SK-N-SH (cell line): ENCODE measurements around the gene PCBP4. TPM values are rescaled to one million over a fixed set of nuclear protein-coding genes. Genes with fewer than 3 reads are reported as not detected.

Experiments used
- CTCF ChIA-PET: fragments of 300-600, 350-600 bp; formaldehyde crosslinking; extraction: SDS; loops from one replicate; lab custom pipeline; 2021; lab: Yijun Ruan, JAX
- POLR2A ChIA-PET: fragments of 350-600 bp; sonication (Branson Sonifier 250); formaldehyde crosslinking; extraction: SDS; loops from one replicate; lab custom pipeline; 2020; ENCODE audit warnings: antibody characterized with exemption, inconsistent platforms; lab: Yijun Ruan, JAX
- DNase-seq: peaks from one replicate; pipeline ENCODE4 v3.0.0; 2012
- H2AFZ ChIP-seq: fragments of 200-600 bp; sonication (generic); 2 replicates; pipeline ENCODE4 v1.8.1; 2016; ENCODE audit warnings: antibody characterized with exemption, mild to moderate bottlenecking, low read depth
- H3F3A ChIP-seq: fragments of 200-600 bp; sonication (generic); replicated peaks from 2 replicates; pipeline ENCODE3; 2016; ENCODE audit warnings: antibody characterized with exemption, mild to moderate bottlenecking; ENCODE audit not compliant: insufficient read depth
- H3K27ac ChIP-seq, 2 experiments: fragments of 200-500 bp in 1 of 2; fragments of 200-600 bp in 1 of 2; sonication (Bioruptor generic) in 1 of 2; sonication (generic), shearing (Covaris generic) in 1 of 2; 2 replicates each; pipeline versions ENCODE4 v1.5.1 to v1.6.1; 2014 to 2016; ENCODE audit warnings: low read depth in 2 of 2, inconsistent platforms in 1 of 2, low read length in 1 of 2, mild to moderate bottlenecking in 1 of 2, mixed read lengths in 1 of 2
- H3K27me3 ChIP-seq: fragments of 200-600 bp; sonication (generic), shearing (Covaris generic); 2 replicates; pipeline ENCODE4 v1.6.1; 2016; ENCODE audit warnings: mixed run types; ENCODE audit not compliant: insufficient read depth
- H3K36me3 ChIP-seq, 2 experiments: fragments of 200-500 bp in 1 of 2; fragments of 200-600 bp in 1 of 2; sonication (Bioruptor generic) in 1 of 2; sonication (generic) in 1 of 2; replicated peaks in 1 of 2; 2 replicates each; pipeline versions ENCODE3 to v1.5.1; 2014 to 2016; ENCODE audit warnings: low read length in 1 of 2, mild to moderate bottlenecking in 1 of 2; ENCODE audit not compliant: insufficient read depth in 2 of 2, control insufficient read depth in 1 of 2
- H3K4me1 ChIP-seq, 2 experiments: fragments of 200-500 bp in 1 of 2; fragments of 200-600 bp in 1 of 2; sonication (Bioruptor generic) in 1 of 2; sonication (generic), shearing (Covaris generic) in 1 of 2; 2 replicates each; pipeline versions ENCODE4 v1.5.1 to v1.6.1; 2014 to 2016; ENCODE audit warnings: low read depth in 1 of 2, low read length in 1 of 2, mixed run types in 1 of 2; ENCODE audit not compliant: insufficient read depth in 2 of 2, control insufficient read depth in 1 of 2
- H3K4me2 ChIP-seq: fragments of 200-600 bp; sonication (generic), shearing (Covaris generic); 2 replicates; pipeline ENCODE4 v1.6.1; 2017; ENCODE audit warnings: mixed run types
- H3K4me3 ChIP-seq, 2 experiments: fragments of 200-500 bp in 1 of 2; fragments of 200-600 bp in 1 of 2; sonication (Bioruptor generic) in 1 of 2; sonication (generic), shearing (Covaris generic) in 1 of 2; 2 replicates each; pipeline versions ENCODE4 v1.5.1 to v1.8.1; 2014 to 2016; ENCODE audit warnings: low read depth in 2 of 2, inconsistent platforms in 1 of 2, low read length in 1 of 2, mild to moderate bottlenecking in 1 of 2, mixed read lengths in 1 of 2, moderate library complexity in 1 of 2
- H3K79me2 ChIP-seq: fragments of 200-600 bp; sonication (generic); 2 replicates; pipeline ENCODE4 v1.8.1; 2017; ENCODE audit warnings: mild to moderate bottlenecking; ENCODE audit not compliant: insufficient read depth
- H3K9ac ChIP-seq: fragments of 200-600 bp; sonication (generic); 2 replicates; pipeline ENCODE4 v1.6.1; 2017; ENCODE audit warnings: mixed run types
- H3K9me2 ChIP-seq: fragments of 200-600 bp; sonication (generic); 2 replicates; pipeline ENCODE4 v1.6.1; 2017; ENCODE audit warnings: mixed run types
- H3K9me3 ChIP-seq: fragments of 200-600 bp; sonication (generic); 2 replicates; pipeline ENCODE4 v1.6.1; 2017; ENCODE audit warnings: mixed run types, mild to moderate bottlenecking, moderate library complexity
- H4K20me1 ChIP-seq: fragments of 200-600 bp; sonication (generic); 2 replicates; pipeline ENCODE4 v1.6.1; 2017; ENCODE audit warnings: mild to moderate bottlenecking, mixed run types; ENCODE audit not compliant: insufficient read depth
- EP300 ChIP-seq, 2 experiments: IDR thresholded peaks; 2 replicates each; pipeline versions ENCODE4 v1.4.0 to v1.6.1; 2012; ENCODE audit warnings: borderline replicate concordance in 1 of 2, low read depth in 1 of 2, low read length in 1 of 2
- EZH2phosphoT487 ChIP-seq: fragments of 200-600 bp; sonication (generic); IDR thresholded peaks from 2 replicates; pipeline ENCODE4 v1.6.1; 2017; ENCODE audit warnings: low read depth, mixed run types, mild to moderate bottlenecking, antibody characterized with exemption, moderate library complexity, borderline replicate concordance
- FOSL2 ChIP-seq: IDR thresholded peaks from 2 replicates; pipeline ENCODE4 v1.4.0; 2012; ENCODE audit warnings: low read depth, mild to moderate bottlenecking, moderate library complexity, borderline replicate concordance
- FOXJ3 ChIP-seq: sonication (generic); formaldehyde crosslinking; IDR thresholded peaks from 2 replicates; pipeline ENCODE4 v1.5.1; 2020; ENCODE audit warnings: mild to moderate bottlenecking, missing genetic modification reagents
- GATA2 ChIP-seq: sonication (generic); formaldehyde crosslinking; IDR thresholded peaks from 2 replicates; pipeline ENCODE4 v1.5.0; 2020; ENCODE audit warnings: mild to moderate bottlenecking, missing genetic modification reagents
- MEF2A ChIP-seq: IDR thresholded peaks from 2 replicates; pipeline ENCODE4 v1.4.0; 2012; ENCODE audit warnings: low read depth, borderline replicate concordance
- NFIC ChIP-seq: IDR thresholded peaks from 2 replicates; pipeline ENCODE4 v1.4.0; 2012; ENCODE audit warnings: borderline replicate concordance
- POLR2AphosphoS5 ChIP-seq: IDR thresholded peaks from 2 replicates; pipeline ENCODE4 v1.6.1; 2012; ENCODE audit warnings: low read depth, low read length
- RXRA ChIP-seq: IDR thresholded peaks from 2 replicates; pipeline ENCODE4 v1.4.0; 2012; ENCODE audit warnings: low read depth, mild to moderate bottlenecking, borderline replicate concordance
- SIN3A ChIP-seq: IDR thresholded peaks from 2 replicates; pipeline ENCODE4 v1.6.1; 2012; ENCODE audit warnings: low read depth, mild to moderate bottlenecking, low read length, moderate library complexity, borderline replicate concordance
- SMC3 ChIP-seq: IDR thresholded peaks from 2 replicates; pipeline ENCODE4 v1.6.1; 2012; ENCODE audit warnings: low read depth, low read length, improper control_type of control experiment
- TAF1 ChIP-seq: IDR thresholded peaks from 2 replicates; pipeline ENCODE4 v1.6.1; 2012; ENCODE audit warnings: low read depth, mild to moderate bottlenecking, low read length, moderate library complexity, borderline replicate concordance
- TCF12 ChIP-seq: IDR thresholded peaks from 2 replicates; pipeline ENCODE4 v1.4.0; 2012
- TEAD4 ChIP-seq: IDR thresholded peaks from 2 replicates; pipeline ENCODE4 v1.4.0; 2012; ENCODE audit warnings: mild to moderate bottlenecking, borderline replicate concordance; ENCODE audit not compliant: insufficient read depth
- polyA plus RNA-seq, 3 experiments: library from polyadenylated mRNA; depleted of rRNA; stranded (reverse); fragments of >200 nt; gene quantifications; 2 replicates each; pipeline ENCODE4 v1.2.3, GENCODE V29; 2012
- TF ChIP-seq, protein P1 (sequence below): IDR thresholded peaks from 2 replicates; pipeline ENCODE4; 2012
- TF ChIP-seq, protein P2 (sequence below): IDR thresholded peaks from 2 replicates; pipeline ENCODE4 v1.6.1; 2012; ENCODE audit warnings: mild to moderate bottlenecking, low read depth, low read length, moderate library complexity
- TF ChIP-seq, protein P3 (sequence below): IDR thresholded peaks from 2 replicates; pipeline ENCODE4 v1.4.0; 2012; ENCODE audit warnings: low read depth, borderline replicate concordance
- TF ChIP-seq, protein P4 (sequence below): fragments of 200-600 bp; sonication (generic); IDR thresholded peaks from 2 replicates; pipeline ENCODE4 v1.6.1; 2017; ENCODE audit warnings: antibody characterized with exemption, mild to moderate bottlenecking, moderate library complexity
- TF ChIP-seq, protein P5 (sequence below): IDR thresholded peaks from 2 replicates; pipeline ENCODE4 v1.4.0; 2012; ENCODE audit warnings: low read depth, borderline replicate concordance

Gene PCBP4
- polyA plus RNA-seq, 1 of the 3 experiments (the other 2 are of a cell fraction), result 97.4 TPM

DNA sequence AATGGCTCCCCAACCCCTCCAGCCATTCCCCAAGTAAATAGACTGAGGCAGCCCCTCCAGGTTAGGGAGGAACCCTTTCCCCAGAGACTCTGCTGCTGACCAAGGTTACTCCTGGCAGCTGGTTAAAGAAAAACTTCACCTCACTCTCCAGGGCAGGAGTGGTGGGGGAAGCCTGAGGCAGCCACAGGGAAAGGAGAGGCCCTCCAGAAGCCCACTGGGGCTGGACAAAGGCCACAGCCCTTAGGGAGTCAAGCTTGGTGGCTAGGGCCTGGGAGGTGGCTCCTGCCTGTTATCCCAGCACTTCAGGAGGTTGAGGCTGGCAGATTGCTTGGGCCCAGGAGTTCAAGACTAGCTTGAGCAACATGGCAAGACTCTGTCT is 17.0 kb upstream of the PCBP4 start:
- Histone ChIP-seq H3K4me3 (peak overlapping the region in 1 of 2 experiments; percentile 90; a peak in 2 of 4 replicates), H3K27me3 (no peaks in the 10 kb centered on the region), H3K9ac (no peak overlapping the region), H3K9me3 (no peaks in the 10 kb centered on the region), H3K9me2 (no peaks in the 10 kb centered on the region), H3K79me2 (peaks cover 40% of the 10 kb centered on the region), H4K20me1 (no peaks in the 10 kb centered on the region), H2AFZ (no peak overlapping the region), H3F3A (peaks cover 20% of the 10 kb centered on the region), H3K4me1 (peaks cover 5 to 21% of the 10 kb centered on the region in 2 experiments; a peak in 3 of 4 replicates), H3K27ac (peak overlapping the region in 1 of 2 experiments; percentile 2; a peak in 2 of 4 replicates), H3K36me3 (peaks cover 0 to 5% of the 10 kb centered on the region in 2 experiments), H3K4me2 (peak overlapping the region; percentile 97)
- no peak for DNase-seq
- ChIA-PET POLR2A (interaction anchor here (0.7 to 4.3 kb wide), 7 partner anchors 9 to 171 kb away, joined by 3 to 42 read pairs (median 4); partner anchors contain the start of genes ABHD14B, PARP3, POC1A and RPL29), CTCF (interaction anchor here (0.6 to 4.8 kb wide), 9 partner anchors 10 to 160 kb away, joined by 3 to 45 read pairs (median 5); partner anchors contain the start of genes ABHD14A, ABHD14B, PARP3 and PCBP4)
- TF ChIP-seq, protein P1, sequence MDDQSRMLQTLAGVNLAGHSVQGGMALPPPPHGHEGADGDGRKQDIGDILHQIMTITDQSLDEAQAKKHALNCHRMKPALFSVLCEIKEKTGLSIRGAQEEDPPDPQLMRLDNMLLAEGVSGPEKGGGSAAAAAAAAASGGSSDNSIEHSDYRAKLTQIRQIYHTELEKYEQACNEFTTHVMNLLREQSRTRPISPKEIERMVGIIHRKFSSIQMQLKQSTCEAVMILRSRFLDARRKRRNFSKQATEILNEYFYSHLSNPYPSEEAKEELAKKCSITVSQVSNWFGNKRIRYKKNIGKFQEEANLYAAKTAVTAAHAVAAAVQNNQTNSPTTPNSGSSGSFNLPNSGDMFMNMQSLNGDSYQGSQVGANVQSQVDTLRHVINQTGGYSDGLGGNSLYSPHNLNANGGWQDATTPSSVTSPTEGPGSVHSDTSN, result no peak
- TF ChIP-seq, protein P2, sequence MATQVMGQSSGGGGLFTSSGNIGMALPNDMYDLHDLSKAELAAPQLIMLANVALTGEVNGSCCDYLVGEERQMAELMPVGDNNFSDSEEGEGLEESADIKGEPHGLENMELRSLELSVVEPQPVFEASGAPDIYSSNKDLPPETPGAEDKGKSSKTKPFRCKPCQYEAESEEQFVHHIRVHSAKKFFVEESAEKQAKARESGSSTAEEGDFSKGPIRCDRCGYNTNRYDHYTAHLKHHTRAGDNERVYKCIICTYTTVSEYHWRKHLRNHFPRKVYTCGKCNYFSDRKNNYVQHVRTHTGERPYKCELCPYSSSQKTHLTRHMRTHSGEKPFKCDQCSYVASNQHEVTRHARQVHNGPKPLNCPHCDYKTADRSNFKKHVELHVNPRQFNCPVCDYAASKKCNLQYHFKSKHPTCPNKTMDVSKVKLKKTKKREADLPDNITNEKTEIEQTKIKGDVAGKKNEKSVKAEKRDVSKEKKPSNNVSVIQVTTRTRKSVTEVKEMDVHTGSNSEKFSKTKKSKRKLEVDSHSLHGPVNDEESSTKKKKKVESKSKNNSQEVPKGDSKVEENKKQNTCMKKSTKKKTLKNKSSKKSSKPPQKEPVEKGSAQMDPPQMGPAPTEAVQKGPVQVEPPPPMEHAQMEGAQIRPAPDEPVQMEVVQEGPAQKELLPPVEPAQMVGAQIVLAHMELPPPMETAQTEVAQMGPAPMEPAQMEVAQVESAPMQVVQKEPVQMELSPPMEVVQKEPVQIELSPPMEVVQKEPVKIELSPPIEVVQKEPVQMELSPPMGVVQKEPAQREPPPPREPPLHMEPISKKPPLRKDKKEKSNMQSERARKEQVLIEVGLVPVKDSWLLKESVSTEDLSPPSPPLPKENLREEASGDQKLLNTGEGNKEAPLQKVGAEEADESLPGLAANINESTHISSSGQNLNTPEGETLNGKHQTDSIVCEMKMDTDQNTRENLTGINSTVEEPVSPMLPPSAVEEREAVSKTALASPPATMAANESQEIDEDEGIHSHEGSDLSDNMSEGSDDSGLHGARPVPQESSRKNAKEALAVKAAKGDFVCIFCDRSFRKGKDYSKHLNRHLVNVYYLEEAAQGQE, result no peak
- TF ChIP-seq SMC3, result no peak
- TF ChIP-seq TAF1, result no peak
- TF ChIP-seq TEAD4, result no peak
- TF ChIP-seq TCF12, result no peak
- no peak for TF ChIP-seq FOXJ3
- no peak for TF ChIP-seq MEF2A
- TF ChIP-seq NFIC, result no peak
- TF ChIP-seq POLR2AphosphoS5, result no peak
- no peak for TF ChIP-seq EZH2phosphoT487
- TF ChIP-seq FOSL2, result no peak
- no peak for TF ChIP-seq RXRA
- TF ChIP-seq GATA2, result no peak
- TF ChIP-seq SIN3A, result no peak
- no peak for TF ChIP-seq EP300 (IDR thresholded peaks at IDR 0.05; ENCODE audit: borderline replicate concordance in 1 of 2, low read depth in 1 of 2, low read length in 1 of 2)
- TF ChIP-seq, protein P3, sequence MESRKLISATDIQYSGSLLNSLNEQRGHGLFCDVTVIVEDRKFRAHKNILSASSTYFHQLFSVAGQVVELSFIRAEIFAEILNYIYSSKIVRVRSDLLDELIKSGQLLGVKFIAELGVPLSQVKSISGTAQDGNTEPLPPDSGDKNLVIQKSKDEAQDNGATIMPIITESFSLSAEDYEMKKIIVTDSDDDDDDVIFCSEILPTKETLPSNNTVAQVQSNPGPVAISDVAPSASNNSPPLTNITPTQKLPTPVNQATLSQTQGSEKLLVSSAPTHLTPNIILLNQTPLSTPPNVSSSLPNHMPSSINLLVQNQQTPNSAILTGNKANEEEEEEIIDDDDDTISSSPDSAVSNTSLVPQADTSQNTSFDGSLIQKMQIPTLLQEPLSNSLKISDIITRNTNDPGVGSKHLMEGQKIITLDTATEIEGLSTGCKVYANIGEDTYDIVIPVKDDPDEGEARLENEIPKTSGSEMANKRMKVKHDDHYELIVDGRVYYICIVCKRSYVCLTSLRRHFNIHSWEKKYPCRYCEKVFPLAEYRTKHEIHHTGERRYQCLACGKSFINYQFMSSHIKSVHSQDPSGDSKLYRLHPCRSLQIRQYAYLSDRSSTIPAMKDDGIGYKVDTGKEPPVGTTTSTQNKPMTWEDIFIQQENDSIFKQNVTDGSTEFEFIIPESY, result no peak
- TF ChIP-seq, protein P4, sequence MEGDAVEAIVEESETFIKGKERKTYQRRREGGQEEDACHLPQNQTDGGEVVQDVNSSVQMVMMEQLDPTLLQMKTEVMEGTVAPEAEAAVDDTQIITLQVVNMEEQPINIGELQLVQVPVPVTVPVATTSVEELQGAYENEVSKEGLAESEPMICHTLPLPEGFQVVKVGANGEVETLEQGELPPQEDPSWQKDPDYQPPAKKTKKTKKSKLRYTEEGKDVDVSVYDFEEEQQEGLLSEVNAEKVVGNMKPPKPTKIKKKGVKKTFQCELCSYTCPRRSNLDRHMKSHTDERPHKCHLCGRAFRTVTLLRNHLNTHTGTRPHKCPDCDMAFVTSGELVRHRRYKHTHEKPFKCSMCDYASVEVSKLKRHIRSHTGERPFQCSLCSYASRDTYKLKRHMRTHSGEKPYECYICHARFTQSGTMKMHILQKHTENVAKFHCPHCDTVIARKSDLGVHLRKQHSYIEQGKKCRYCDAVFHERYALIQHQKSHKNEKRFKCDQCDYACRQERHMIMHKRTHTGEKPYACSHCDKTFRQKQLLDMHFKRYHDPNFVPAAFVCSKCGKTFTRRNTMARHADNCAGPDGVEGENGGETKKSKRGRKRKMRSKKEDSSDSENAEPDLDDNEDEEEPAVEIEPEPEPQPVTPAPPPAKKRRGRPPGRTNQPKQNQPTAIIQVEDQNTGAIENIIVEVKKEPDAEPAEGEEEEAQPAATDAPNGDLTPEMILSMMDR, result no peak
- TF ChIP-seq, protein P5, sequence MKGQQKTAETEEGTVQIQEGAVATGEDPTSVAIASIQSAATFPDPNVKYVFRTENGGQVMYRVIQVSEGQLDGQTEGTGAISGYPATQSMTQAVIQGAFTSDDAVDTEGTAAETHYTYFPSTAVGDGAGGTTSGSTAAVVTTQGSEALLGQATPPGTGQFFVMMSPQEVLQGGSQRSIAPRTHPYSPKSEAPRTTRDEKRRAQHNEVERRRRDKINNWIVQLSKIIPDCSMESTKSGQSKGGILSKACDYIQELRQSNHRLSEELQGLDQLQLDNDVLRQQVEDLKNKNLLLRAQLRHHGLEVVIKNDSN, result no peak
